GM10248 (cell line): ENCODE measurements around the gene OBI1.
"Not testable (repeated sequence)": the region's sequence is repeated elsewhere in the genome, so short reads cannot be mapped to it uniquely, and the experiment has no call there.

ENCODE experiments used
- CTCF ChIA-PET: fragments of 300-600 bp; sonication (Branson Sonifier 250); formaldehyde crosslinking; extraction: SDS; loops from one replicate; lab custom pipeline; 2021; ENCODE audit warnings: antibody characterized with exemption; lab: Yijun Ruan, JAX
- POLR2A ChIA-PET: fragments of 350-650 bp; sonication (Branson Sonifier 250); formaldehyde crosslinking; extraction: SDS; loops from one replicate; lab custom pipeline; 2020; ENCODE audit warnings: antibody characterized with exemption; lab: Yijun Ruan, JAX
- DNase-seq: peaks from one replicate; pipeline ENCODE4 v3.0.0; 2012; ENCODE audit errors: extremely low spot score
- TF ChIP-seq, protein P1 (sequence below): IDR thresholded peaks from 2 replicates; pipeline ENCODE4 v1.5.1; 2012; ENCODE audit warnings: mild to moderate bottlenecking, low read depth; ENCODE audit errors: extremely low read depth, missing control alignments, control extremely low read depth

Gene OBI1

DNA sequence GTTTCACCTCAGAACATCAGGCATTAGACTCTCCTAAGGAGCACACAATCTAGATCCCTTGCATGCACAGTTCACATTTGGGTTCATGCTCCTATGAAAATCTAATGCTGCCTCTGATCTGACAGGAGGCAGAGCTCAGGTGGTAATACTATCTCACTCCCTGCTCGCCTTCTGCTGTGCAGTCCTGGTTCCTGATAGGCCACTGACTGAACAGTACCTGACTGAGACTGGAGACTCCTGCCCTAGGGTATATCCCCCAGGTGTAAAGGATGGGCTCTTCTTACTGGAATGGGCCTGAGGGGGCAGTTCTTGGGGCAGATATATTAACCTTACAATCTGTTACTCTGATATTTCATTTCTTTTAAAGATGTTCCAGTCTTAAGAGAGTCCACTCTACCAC, 6.3 kb downstream of the OBI1 start:
- POLR2A ChIA-PET: no interaction called here
- TF ChIP-seq, protein P1, sequence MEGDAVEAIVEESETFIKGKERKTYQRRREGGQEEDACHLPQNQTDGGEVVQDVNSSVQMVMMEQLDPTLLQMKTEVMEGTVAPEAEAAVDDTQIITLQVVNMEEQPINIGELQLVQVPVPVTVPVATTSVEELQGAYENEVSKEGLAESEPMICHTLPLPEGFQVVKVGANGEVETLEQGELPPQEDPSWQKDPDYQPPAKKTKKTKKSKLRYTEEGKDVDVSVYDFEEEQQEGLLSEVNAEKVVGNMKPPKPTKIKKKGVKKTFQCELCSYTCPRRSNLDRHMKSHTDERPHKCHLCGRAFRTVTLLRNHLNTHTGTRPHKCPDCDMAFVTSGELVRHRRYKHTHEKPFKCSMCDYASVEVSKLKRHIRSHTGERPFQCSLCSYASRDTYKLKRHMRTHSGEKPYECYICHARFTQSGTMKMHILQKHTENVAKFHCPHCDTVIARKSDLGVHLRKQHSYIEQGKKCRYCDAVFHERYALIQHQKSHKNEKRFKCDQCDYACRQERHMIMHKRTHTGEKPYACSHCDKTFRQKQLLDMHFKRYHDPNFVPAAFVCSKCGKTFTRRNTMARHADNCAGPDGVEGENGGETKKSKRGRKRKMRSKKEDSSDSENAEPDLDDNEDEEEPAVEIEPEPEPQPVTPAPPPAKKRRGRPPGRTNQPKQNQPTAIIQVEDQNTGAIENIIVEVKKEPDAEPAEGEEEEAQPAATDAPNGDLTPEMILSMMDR: no peak
- DNase-seq: no peak
- CTCF ChIA-PET: no interaction called here

DNA sequence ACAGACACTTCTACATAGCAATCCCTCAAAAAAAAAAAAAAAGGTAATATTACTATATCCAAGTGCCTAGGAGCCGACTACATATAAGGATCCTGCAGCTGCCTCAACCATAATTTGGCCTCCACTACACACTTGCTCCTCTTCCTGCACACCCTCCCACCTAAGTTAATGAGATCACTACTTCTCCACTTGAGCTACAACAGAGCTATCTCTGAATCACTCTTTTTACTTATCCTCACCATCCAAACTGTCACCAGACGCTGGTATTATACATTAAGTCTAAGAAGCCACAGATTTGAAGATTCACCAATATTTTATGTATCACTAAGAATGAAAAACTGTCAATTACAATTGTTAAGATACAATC, 8.3 kb downstream of the OBI1 start:
- TF ChIP-seq, protein P1: no peak
- CTCF ChIA-PET: interaction anchor here (1.0 kb wide), 1 partner anchor 530 kb away, joined by 3 read pairs; no protein-coding TSS in a partner anchor
- DNase-seq: no peak
- POLR2A ChIA-PET: no interaction called here

DNA sequence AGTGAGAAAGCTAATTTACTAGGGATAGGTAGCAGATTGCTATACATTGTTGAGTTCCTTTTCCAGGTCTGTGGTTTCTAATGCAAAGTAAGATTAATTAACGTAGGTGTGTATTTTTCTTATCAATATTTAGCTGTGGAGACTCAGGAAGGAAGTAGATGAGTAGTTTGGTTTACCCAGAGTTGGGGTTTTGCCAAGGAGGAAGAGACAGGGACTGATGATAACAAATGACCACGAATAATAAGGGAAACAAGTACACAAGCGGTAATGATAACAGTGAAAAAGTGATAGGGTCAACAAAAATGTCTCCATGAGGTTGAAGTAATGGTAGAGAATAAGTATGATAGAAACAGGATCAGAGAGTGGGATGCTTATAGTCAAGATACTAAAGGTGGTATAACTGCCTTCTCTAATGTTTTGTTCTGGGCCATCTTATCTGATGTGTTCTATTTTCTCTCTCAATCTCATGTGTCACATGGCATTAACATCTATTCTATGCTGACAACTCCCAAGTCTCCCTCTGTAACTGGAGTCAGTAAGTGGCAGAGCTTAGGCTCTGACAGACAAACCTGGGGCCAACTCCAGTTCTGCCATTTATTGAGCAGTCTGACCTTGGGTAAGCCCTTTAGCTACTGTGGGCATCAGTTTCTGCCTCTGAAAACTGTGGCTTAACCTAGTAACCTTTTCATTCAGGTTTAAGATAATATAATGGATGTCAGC, 8.8 kb downstream of the OBI1 start:
- CTCF ChIA-PET: interaction anchor here (1.0 kb wide), 1 partner anchor 529 kb away, joined by 3 read pairs; no protein-coding TSS in a partner anchor
- TF ChIP-seq, protein P1: no peak
- no peak for DNase-seq
- POLR2A ChIA-PET: no interaction called here

DNA sequence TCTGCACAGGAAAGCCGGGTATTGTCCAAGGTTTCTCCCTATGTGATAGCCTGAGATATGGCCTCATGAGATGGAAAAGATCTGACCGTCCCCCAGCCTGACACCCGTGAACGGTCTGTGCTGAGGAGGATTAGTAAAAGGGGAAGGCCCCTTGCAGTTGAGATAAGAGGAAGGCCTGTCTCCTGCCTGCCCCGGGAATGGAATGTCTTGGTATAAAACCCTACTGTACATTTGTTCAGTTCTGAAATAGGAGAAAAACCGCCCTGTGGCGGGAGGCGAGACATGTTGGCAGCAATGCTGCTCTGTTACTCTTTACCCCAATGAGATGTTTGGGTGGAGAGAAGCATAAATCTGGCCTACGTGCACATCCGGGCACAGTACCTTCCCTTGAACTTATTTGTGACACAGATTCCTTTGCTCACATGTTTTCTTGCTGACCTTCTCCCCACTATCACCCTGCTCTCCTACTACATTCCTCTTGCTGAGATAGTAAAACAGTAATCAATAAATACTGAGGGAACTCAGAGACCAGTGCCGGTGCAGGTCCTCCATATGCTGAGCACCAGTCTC, 11.8 kb downstream of the OBI1 start:
- DNase-seq, POLR2A ChIA-PET: not testable (repeated sequence)
- CTCF ChIA-PET: interaction anchor here (1.9 kb wide), 1 partner anchor 26 kb away, joined by 6 read pairs; no protein-coding TSS in a partner anchor

DNA sequence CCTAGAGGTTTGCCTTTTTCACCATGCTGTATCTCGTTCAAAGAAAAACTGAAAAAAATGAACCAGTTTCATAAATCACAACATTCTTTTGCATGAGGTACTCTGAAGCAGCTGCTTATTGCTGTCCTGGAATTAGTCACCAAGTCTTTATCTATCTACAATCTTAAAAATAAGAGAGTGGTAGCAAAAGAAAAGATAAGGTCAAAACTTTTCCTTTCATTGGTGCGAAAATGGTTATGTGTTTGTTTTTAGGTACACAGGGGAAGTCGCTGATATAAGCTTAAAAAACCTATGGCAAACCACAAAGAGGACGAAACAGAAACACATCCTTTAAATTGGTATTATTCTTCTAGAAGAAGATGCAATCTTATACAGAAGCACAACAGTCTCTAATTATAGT, 20.7 kb downstream of the OBI1 start:
- ChIA-PET POLR2A (no interaction called here), CTCF (interaction anchor here (1.7 kb wide), 1 partner anchor 10 kb away, joined by 5 read pairs; no protein-coding TSS in a partner anchor)
- TF ChIP-seq, protein P1: no peak
- DNase-seq: peak; percentile 20

DNA sequence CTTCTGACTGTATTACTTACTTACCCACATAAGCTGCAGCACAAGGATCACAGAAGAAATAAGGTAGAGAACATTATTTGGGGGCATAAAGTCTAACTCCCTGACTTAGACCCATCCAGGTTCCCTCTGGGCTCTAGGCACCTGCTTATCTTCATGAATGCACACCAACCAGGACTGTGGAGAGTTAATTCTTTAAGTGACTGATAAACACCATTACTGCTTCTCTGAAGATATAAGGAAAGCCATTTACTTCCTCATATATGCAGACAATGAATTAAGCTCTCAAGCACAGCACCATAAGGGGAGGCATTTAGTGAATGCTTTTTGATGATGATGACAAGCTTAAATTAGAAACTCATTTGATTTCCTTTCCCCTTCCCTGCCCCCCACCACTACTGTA, 22.5 kb downstream of the OBI1 start:
- POLR2A ChIA-PET: no interaction called here
- CTCF ChIA-PET: interaction anchor here (1.1 to 1.4 kb wide), 5 partner anchors 9 to 395 kb away, joined by 3 to 4 read pairs (median 3); no protein-coding TSS in a partner anchor
- TF ChIP-seq, protein P1: no peak
- no peak for DNase-seq

DNA sequence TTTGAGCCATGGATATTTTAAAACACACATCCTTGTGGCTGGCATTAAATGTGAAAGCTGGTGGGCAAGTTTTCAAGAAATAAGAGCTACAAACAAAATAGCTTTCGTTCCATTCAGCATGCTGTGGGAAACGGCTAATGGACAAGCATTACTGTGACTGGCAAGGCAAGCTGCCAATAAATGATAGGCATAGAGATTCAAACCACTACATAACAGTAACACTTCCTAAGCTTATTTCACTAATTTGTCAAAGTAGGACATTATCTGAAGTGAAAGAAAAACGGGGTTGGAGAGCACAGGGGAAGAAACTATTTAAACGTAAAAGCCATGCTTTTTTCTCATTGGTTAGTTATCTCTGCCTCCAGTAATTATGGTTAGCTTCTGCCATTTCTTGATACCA, 26.0 kb downstream of the OBI1 start:
- ChIA-PET POLR2A (interaction anchor here (0.6 kb wide), 1 partner anchor 417 kb away, joined by 4 read pairs; no protein-coding TSS in a partner anchor), CTCF (interaction anchor here (1.0 to 2.0 kb wide), 3 partner anchors 10 to 13 kb away, joined by 3 to 7 read pairs (median 5); no protein-coding TSS in a partner anchor)
- TF ChIP-seq, protein P1: no peak
- DNase-seq: no peak
